ENCODE data around the gene CAT. TPM values are rescaled to one million over a fixed set of nuclear protein-coding genes. Genes with fewer than 3 reads are reported as not detected.

Gene CAT
- total RNA-seq, 2 donors from 2014 or later, result 83.8 to 108 TPM

GRCh38 chr11:34493468-34493867 is 54.7 kb downstream of the CAT start:
- no peak for DNase-seq (ENCODE audit: low spot score)
- Histone ChIP-seq H3K27me3 (no peaks in the 10 kb centered on the region), H3K9me3 (no peaks in the 10 kb centered on the region), H3K36me3 (no peaks in the 10 kb centered on the region), H3K4me1 (no peaks in the 10 kb centered on the region), H3K27ac (no peak overlapping the region), H3K4me3 (no peak overlapping the region)
- no peak for TF ChIP-seq CTCF (IDR thresholded peaks at IDR 0.05)

GRCh38 chr11:34493926-34494595 is 55.3 kb downstream of the CAT start:
- Histone ChIP-seq H3K4me1 (no peaks in the 10 kb centered on the region), H3K27ac (no peak overlapping the region), H3K27me3 (no peaks in the 10 kb centered on the region), H3K4me3 (no peak overlapping the region), H3K9me3 (no peaks in the 10 kb centered on the region), H3K36me3 (no peaks in the 10 kb centered on the region)
- no peak for DNase-seq (ENCODE audit: low spot score)
- no peak for TF ChIP-seq CTCF (IDR thresholded peaks at IDR 0.05)

GRCh38 chr11:34495239-34495723 is 56.5 kb downstream of the CAT start:
- H3K4me1 ChIP-seq, result no peaks in the 10 kb centered on the region
- no peaks in the 10 kb centered on the region for H3K36me3 ChIP-seq
- no peak for TF ChIP-seq CTCF (IDR thresholded peaks at IDR 0.05)
- H3K9me3 ChIP-seq, result no peaks in the 10 kb centered on the region
- no peaks in the 10 kb centered on the region for H3K27me3 ChIP-seq
- no peak for DNase-seq (ENCODE audit: low spot score)
- H3K27ac ChIP-seq, result no peak overlapping the region
- H3K4me3 ChIP-seq, result no peak overlapping the region

GRCh38 chr11:34495724-34496377 is 57.1 kb downstream of the CAT start:
- no peaks in the 10 kb centered on the region for H3K36me3 ChIP-seq
- H3K27ac ChIP-seq, result no peak overlapping the region
- no peak for TF ChIP-seq CTCF (IDR thresholded peaks at IDR 0.05)
- no peaks in the 10 kb centered on the region for H3K4me1 ChIP-seq
- no peaks in the 10 kb centered on the region for H3K9me3 ChIP-seq
- H3K4me3 ChIP-seq, result no peak overlapping the region
- no peaks in the 10 kb centered on the region for H3K27me3 ChIP-seq
- DNase-seq (ENCODE audit: low spot score), result no peak

GRCh38 chr11:34499719-34500500 is 61.2 kb downstream of the CAT start:
- H3K9me3 ChIP-seq, result no peaks in the 10 kb centered on the region
- peaks cover 0 to 3% of the 10 kb centered on the region in 2 donors for H3K4me1 ChIP-seq
- no peaks in the 10 kb centered on the region for H3K27me3 ChIP-seq
- H3K36me3 ChIP-seq, result no peaks in the 10 kb centered on the region
- no peak overlapping the region for H3K27ac ChIP-seq
- no peak for TF ChIP-seq CTCF (IDR thresholded peaks at IDR 0.05)
- no peak overlapping the region for H3K4me3 ChIP-seq
- DNase-seq (ENCODE audit: low spot score), result no peak
